GM21526 (cell line): ENCODE measurements around the gene ADCYAP1.

ENCODE experiments used
- ATAC-seq: cut with Tn5 transposase; IDR thresholded peaks from one replicate; pipeline ENCODE4 v1.9.1; 2021; ENCODE audit warnings: moderate library complexity; ENCODE audit not compliant: unreplicated experiment, low FRiP score

Gene ADCYAP1

DNA sequence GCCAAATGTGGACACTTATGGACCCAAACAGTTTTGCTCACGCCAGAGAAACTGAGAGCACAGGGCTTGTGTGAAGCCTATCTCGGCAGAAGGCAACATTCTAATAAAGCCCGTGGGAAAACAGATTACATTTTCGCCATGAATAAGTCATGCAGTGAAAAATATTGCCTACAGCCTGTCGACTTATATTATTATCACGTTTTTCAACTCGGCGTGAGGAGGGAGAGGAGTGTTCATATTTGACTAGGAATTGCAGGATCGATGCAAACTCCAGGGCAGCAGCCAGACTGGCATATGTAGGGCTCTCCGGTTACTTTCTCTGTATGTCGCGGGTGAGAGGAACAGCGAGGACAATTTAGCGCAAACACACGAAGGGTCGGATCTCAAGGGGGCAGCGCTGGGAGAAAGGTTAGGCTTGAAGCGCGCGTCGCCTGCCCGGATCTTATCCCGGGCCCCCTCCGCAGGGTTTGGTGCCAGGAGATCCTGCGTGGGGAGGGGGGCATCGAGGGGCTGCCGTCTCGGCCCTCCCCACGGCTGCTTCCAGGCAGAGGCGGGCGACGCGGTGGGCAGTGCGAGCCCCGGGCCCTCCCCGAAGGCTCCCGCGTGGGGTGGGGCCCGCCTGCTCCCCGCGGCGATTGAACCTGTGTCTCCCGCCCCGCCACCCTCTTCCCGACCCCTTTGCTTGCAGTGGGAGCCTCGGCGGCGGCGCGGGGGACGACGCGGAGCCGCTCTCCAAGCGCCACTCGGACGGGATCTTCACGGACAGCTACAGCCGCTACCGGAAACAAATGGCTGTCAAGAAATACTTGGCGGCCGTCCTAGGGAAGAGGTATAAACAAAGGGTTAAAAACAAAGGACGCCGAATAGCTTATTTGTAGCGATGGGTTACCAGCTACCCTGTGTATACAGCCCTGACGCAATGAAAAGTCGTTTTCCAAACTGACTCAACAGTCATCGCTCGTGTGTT lies 4.4 kb downstream of the ADCYAP1 start:
- no peak for ATAC-seq

GRCh38 chr18:910247-910646 lies 5.6 kb downstream of the ADCYAP1 start:
- no peak for ATAC-seq

- ATAC-seq = no peak
Observed at GRCh38 chr18:911025-911424, 6.4 kb downstream of the ADCYAP1 start.

- no peak for ATAC-seq
Observed at GRCh38 chr18:911486-911885, 6.8 kb downstream of the ADCYAP1 start.

GRCh38 chr18:916562-916961 lies 11.9 kb downstream of the ADCYAP1 start:
- no peak for ATAC-seq

DNA sequence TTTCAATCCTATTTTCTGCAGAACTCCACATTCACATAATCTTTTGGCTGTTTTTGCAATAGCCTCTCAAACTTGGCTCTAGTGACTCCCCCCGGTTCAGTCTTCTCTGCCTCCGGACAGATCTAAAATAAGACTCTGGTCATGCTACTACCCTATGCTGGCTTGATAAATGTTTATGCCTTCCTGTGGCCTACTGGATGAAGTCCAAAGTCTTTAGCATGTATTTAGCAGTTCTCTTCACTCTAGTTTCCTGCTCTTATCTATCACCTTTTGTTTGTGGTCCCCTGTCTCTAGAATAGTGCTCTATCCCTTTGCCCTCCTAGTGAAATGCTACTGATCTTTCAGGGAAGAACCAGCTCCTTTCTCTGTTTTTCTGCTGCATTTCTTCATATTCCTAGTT lies 14.4 kb downstream of the ADCYAP1 start:
- ATAC-seq = no peak

- ATAC-seq = no peak
Observed at GRCh38 chr18:923144-923866, 18.6 kb downstream of the ADCYAP1 start.

- ATAC-seq = no peak
Observed at GRCh38 chr18:924987-925386, 20.3 kb downstream of the ADCYAP1 start.

GRCh38 chr18:926946-927345 lies 22.3 kb downstream of the ADCYAP1 start:
- ATAC-seq = no peak

- ATAC-seq = no peak
Observed at GRCh38 chr18:933082-933481, 28.4 kb downstream of the ADCYAP1 start.

GRCh38 chr18:934518-935133 lies 30.0 kb downstream of the ADCYAP1 start:
- no peak for ATAC-seq

- ATAC-seq = no peak
Observed at GRCh38 chr18:936941-937340, 32.3 kb downstream of the ADCYAP1 start.

- ATAC-seq = no peak
Observed at GRCh38 chr18:939166-939565, 34.5 kb downstream of the ADCYAP1 start.

DNA sequence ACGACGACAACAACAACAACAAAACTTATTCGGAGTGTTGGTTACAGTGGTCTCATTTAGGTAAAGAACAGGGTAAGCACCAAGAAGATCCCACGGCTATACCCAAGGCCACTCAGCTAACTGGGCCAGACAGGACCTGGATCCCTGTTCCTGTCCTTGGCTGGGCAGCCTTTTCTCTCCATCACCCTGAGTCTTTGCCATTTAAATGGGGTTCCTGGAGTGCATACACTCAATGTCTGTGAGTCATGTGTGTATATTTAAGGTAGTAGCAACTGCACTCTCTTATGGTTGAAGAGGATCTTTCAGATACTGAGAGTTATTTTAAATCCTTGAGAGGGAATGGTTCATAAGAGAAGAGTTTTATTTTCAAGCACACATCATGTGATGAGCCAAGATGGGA lies 35.3 kb downstream of the ADCYAP1 start:
- ATAC-seq = no peak

- no peak for ATAC-seq
Observed at GRCh38 chr18:941331-941730, 36.7 kb downstream of the ADCYAP1 start.

DNA sequence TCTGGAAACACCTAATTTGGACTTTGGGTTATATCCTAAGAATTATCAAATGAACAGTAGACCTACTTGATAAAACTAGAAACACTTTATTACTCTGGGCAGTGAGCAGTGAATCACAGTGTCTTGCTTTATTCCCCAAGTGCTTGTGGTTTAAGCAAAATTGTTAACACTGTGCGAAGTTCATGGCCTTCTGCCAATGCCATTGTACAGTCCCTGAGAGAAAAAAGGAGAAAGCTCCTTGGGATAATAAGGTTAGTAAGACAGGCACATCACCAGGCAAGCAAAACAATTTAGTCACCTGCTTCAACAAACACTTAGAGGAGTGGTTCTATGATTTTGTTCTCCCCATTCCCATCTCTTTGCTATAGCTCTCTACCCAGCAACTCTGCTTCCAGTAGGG lies 39.8 kb downstream of the ADCYAP1 start:
- no peak for ATAC-seq

DNA sequence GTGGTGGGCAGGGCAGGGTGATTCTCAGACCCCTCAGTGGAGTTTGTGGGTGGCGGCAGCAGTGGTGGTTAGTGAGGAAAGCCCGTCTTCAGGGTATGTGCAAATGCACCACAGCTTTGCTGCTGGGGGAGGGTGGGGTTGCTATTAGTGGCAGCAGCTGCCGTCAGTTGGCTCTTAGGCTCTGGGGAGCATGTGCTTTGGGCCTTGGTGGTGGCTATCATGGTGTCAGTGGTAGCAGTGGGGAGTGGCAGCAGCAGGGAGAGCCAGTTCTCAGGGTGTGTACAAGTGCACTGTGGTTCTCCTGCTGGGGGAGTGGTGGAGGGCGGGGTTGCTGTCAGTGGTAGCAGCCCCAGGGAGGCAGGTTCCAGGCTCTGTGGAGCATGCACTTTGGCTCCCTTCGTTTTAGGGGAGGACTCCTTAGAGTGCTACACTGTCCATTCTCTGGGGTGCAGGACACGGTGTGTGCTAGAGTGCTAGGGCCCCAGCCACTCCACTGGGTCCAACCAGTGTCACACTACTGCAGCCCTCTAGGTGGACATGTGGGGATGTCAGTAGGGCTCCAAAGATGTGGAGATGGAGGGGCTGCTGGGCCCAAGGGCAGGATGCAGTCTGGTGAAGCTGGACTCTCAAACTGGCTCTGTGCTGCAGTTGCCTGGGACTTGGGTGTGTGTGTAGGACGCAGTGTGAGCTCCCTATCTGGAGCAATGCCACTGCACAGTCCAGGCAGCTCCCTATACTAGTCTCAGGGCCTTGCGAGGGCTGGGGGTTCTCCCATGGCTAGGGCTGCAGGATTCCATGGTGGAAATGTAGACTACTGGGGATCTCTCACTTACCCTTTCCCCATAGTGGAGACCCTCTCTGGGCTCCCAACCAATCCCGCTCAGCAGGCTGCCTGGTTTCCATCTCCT lies 45.3 kb downstream of the ADCYAP1 start:
- ATAC-seq = no peak

DNA sequence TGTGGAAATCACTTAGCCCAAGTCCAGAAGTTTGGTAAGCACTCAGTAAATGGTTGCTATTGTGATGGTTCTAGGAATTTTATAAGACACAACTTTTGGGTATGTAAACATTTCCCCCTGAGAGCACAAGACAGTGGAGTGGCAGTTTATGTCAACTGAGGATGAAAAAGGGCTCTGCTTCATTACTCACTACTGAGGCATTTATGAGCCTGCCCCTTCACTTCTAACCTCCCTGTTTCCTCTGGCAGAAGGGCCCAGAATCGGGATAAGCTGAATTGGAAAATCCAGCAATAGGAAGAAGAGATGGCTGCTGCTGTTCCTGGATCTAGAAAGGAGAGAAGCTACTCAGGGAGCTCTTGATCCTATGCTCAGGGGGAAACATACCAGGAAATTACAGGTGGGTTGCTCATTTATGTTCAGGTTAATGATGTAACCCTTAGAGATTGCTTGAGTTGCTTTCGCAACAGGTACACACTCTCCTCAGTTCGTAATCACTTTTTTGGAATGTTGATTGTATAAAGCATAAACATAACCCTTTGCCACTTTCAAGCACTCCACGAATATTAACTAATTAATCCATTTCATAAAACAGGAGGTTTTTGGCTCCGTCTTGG lies 46.3 kb downstream of the ADCYAP1 start:
- no peak for ATAC-seq

- no peak for ATAC-seq
Observed at GRCh38 chr18:955384-956066, 50.9 kb downstream of the ADCYAP1 start.
